Measurements from ENCODE around the gene ZFP57. TPM values are rescaled to one million over a fixed set of nuclear protein-coding genes. Genes with fewer than 3 reads are reported as not detected.
A peak's percentile ranks its signal among the peaks of the same experiment; 100 is the strongest.
"Not testable (repeated sequence)": the region's sequence is repeated elsewhere in the genome, so short reads cannot be mapped to it uniquely, and the experiment has no call there.

Gene ZFP57
- total and polyA plus RNA-seq, 4 donors: 0.01 to 2.4 (median 1.1) TPM

- DNase-seq: no peak
These were observed 17.5 kb downstream of the ZFP57 start for GRCh38 chr6:29663300-29664042.

GRCh38 chr6:29661502-29662141 is 19.3 kb downstream of the ZFP57 start:
- WGBS, 2 donors: 51 to 55% methylated on average over 14 of the region's 14 CpGs
- not testable (repeated sequence) for H3K27me3 ChIP-seq (ENCODE audit: control insufficient read depth in 3 of 3, insufficient read depth in 3 of 3, low read length in 2 of 3); H3K4me1 ChIP-seq (ENCODE audit: control insufficient read depth in 5 of 5, insufficient read depth in 5 of 5, low read length in 5 of 5); ATAC-seq (ENCODE audit: insufficient read depth, low FRiP score); DNase-seq; H3K9ac ChIP-seq (ENCODE audit: insufficient read depth in 1 of 2, low read length in 2 of 2); H3K36me3 ChIP-seq (ENCODE audit: control insufficient read depth in 4 of 4, insufficient read depth in 4 of 4, low read length in 4 of 4); H3K4me3 ChIP-seq; H3K27ac ChIP-seq (ENCODE audit: low read depth in 1 of 2, low read length in 1 of 2); H3K9me3 ChIP-seq (ENCODE audit: control insufficient read depth in 4 of 4, insufficient read depth in 3 of 4, low read length in 3 of 4)

More at GRCh38 chr6:29663300-29664042, 17.5 kb downstream of the ZFP57 start:
- H3K27me3 ChIP-seq (ENCODE audit: control insufficient read depth in 3 of 3, insufficient read depth in 3 of 3, low read length in 2 of 3): peaks cover 0 to 2% (median 0%) of the 10 kb centered on the region in 3 donors
- H3K9me3 ChIP-seq (ENCODE audit: control insufficient read depth in 4 of 4, insufficient read depth in 3 of 4, low read length in 3 of 4): no peaks in the 10 kb centered on the region
- ATAC-seq (ENCODE audit: insufficient read depth, low FRiP score): no peak
- H3K4me1 ChIP-seq (ENCODE audit: control insufficient read depth in 5 of 5, insufficient read depth in 5 of 5, low read length in 5 of 5): peaks cover 0 to 2% (median 0%) of the 10 kb centered on the region in 5 donors
- H3K27ac ChIP-seq (ENCODE audit: low read depth in 1 of 2, low read length in 1 of 2): no peak overlapping the region
- 64 to 81% methylated on average over 5 of the region's 5 CpGs for WGBS, 2 donors
- H3K36me3 ChIP-seq (ENCODE audit: control insufficient read depth in 4 of 4, insufficient read depth in 4 of 4, low read length in 4 of 4): no peaks in the 10 kb centered on the region
- no peak overlapping the region for H3K4me3 ChIP-seq
- no peak overlapping the region for H3K9ac ChIP-seq (ENCODE audit: insufficient read depth in 1 of 2, low read length in 2 of 2)
- no peak for TF ChIP-seq CTCF (IDR thresholded peaks at IDR 0.05; ENCODE audit: control extremely low read depth, extremely low read depth)

- WGBS, 2 donors: 84 to 86% methylated on average over 3 of the region's 3 CpGs
- Histone ChIP-seq H3K36me3 (ENCODE audit: control insufficient read depth in 4 of 4, insufficient read depth in 4 of 4, low read length in 4 of 4) (no peaks in the 10 kb centered on the region), H3K27me3 (ENCODE audit: control insufficient read depth in 3 of 3, insufficient read depth in 3 of 3, low read length in 2 of 3) (peaks cover 0 to 4% (median 2%) of the 10 kb centered on the region in 3 donors), H3K4me3 (no peak overlapping the region), H3K9ac (ENCODE audit: insufficient read depth in 1 of 2, low read length in 2 of 2) (no peak overlapping the region), H3K9me3 (ENCODE audit: control insufficient read depth in 4 of 4, insufficient read depth in 3 of 4, low read length in 3 of 4) (peaks cover 0 to 1% (median 0%) of the 10 kb centered on the region in 4 donors), H3K4me1 (ENCODE audit: control insufficient read depth in 5 of 5, insufficient read depth in 5 of 5, low read length in 5 of 5) (no peaks in the 10 kb centered on the region), H3K27ac (ENCODE audit: low read depth in 1 of 2, low read length in 1 of 2) (no peak overlapping the region)
- no peak for TF ChIP-seq CTCF (IDR thresholded peaks at IDR 0.05; ENCODE audit: control extremely low read depth, extremely low read depth)
- ATAC-seq (ENCODE audit: insufficient read depth, low FRiP score) (no peak), DNase-seq (no peak)
These were observed 19.9 kb downstream of the ZFP57 start for GRCh38 chr6:29661071-29661470.

GRCh38 chr6:29656798-29657197 is 24.2 kb downstream of the ZFP57 start, which contains the start of gene MOG:
Gene MOG (plus strand): TSS chr6:29657092. CDS start chr6:29657210, 118 bp downstream.
- TF ChIP-seq CTCF (IDR thresholded peaks at IDR 0.05; ENCODE audit: control extremely low read depth, extremely low read depth): no peak

More at GRCh38 chr6:29656798-29657197, 24.2 kb downstream of the ZFP57 start, which contains the start of gene MOG:
- H3K9me3 ChIP-seq (ENCODE audit: control insufficient read depth in 4 of 4, insufficient read depth in 3 of 4, low read length in 3 of 4): peaks cover 0 to 1% (median 0%) of the 10 kb centered on the region in 4 donors
- H3K4me1 ChIP-seq (ENCODE audit: control insufficient read depth in 5 of 5, insufficient read depth in 5 of 5, low read length in 5 of 5): no peaks in the 10 kb centered on the region
- H3K36me3 ChIP-seq (ENCODE audit: control insufficient read depth in 4 of 4, insufficient read depth in 4 of 4, low read length in 4 of 4): no peaks in the 10 kb centered on the region
- WGBS, 2 donors: 87 to 93% methylated on average over 4 of the region's 4 CpGs
- H3K9ac ChIP-seq (ENCODE audit: insufficient read depth in 1 of 2, low read length in 2 of 2): no peak within 1 kb of the TSS
- no peak within 1 kb of the TSS for H3K4me3 ChIP-seq
- ATAC-seq (ENCODE audit: insufficient read depth, low FRiP score): no peak
- H3K27ac ChIP-seq (ENCODE audit: low read depth in 1 of 2, low read length in 1 of 2): peak within 1 kb of the TSS in 1 of 2 donors; percentile 77
- H3K27me3 ChIP-seq (ENCODE audit: control insufficient read depth in 3 of 3, insufficient read depth in 3 of 3, low read length in 2 of 3): peaks cover 4 to 6% (median 4%) of the 10 kb centered on the region in 3 donors
- DNase-seq: no peak

All from lung (tissue), 12 donors.